Tibial artery (tissue), 4 donors: ENCODE measurements around the gene IQCC.

ENCODE experiments used
- DNase-seq, 2 donors: peaks; one replicate each; pipeline ENCODE4 v3.0.0-alpha.2; 2019
- H3K27ac ChIP-seq, 2 donors: fragments of 200-600 bp; sonication (generic) in 1 of 2; 1 replicate in 1 of 2; 2 replicates in 1 of 2; pipeline ENCODE4 v1.5.1; 2018 to 2019; ENCODE audit warnings: mild to moderate bottlenecking in 1 of 2
- H3K27me3 ChIP-seq, 2 donors: fragments of 200-600 bp; sonication (generic) in 1 of 2; one replicate each; pipeline versions ENCODE4 v1.5.1 to v1.6.0; 2016 to 2019
- H3K36me3 ChIP-seq, 3 donors: fragments of 200-600 bp; sonication (generic) in 2 of 3; one replicate each; pipeline ENCODE4 v1.5.1; 2016 to 2019; ENCODE audit warnings: mild to moderate bottlenecking in 2 of 3
- H3K4me1 ChIP-seq, 4 donors: fragments of 200-600 bp; sonication (generic) in 2 of 4; 1 replicate in 3 of 4; 2 replicates in 1 of 4; pipeline ENCODE4 v1.5.1; 2016 to 2019
- H3K4me3 ChIP-seq, 2 donors: fragments of 200-600 bp; sonication (generic) in 1 of 2; 1 replicate in 1 of 2; 2 replicates in 1 of 2; pipeline ENCODE4 v1.5.1; 2018 to 2019; ENCODE audit warnings: mild to moderate bottlenecking in 2 of 2
- H3K9me3 ChIP-seq, 3 donors: fragments of 200-600 bp; sonication (generic) in 1 of 3; one replicate each; pipeline ENCODE4 v1.5.1; 2016 to 2019
- intact Hi-C: fragments of 100-400 bp; cut with DNase I; formaldehyde crosslinking; loops from one replicate; pipeline ENCODE4 v1.15.0; 2023; ENCODE audit warnings: low total_unique reads
- TF ChIP-seq, protein P1 (sequence below), 2 experiments: fragments of 200-600 bp in 1 of 2; fragments of 450-650 bp in 1 of 2; IDR thresholded peaks; one replicate each; pipeline ENCODE4 v1.5.1; 2017 to 2019; ENCODE audit warnings: antibody characterized with exemption in 2 of 2, mild to moderate bottlenecking in 1 of 2, moderate library complexity in 1 of 2

The IQCC gene

GRCh38 chr1:32181563-32181962 lies 23.9 kb upstream of the IQCC start:
- H3K9me3 ChIP-seq, result no peaks in the 10 kb centered on the region
- DNase-seq, result no peak
- no peaks in the 10 kb centered on the region for H3K27me3 ChIP-seq
- H3K36me3 ChIP-seq, result peaks cover 14 to 52% (median 23%) of the 10 kb centered on the region in 3 donors
- intact Hi-C loops, result loop anchor here (10.0 kb wide), 1 partner anchor 53 kb away; no protein-coding TSS in a partner anchor
- peak overlapping the region in 1 of 2 donors; percentile 90 for H3K27ac ChIP-seq
- TF ChIP-seq, protein P1, sequence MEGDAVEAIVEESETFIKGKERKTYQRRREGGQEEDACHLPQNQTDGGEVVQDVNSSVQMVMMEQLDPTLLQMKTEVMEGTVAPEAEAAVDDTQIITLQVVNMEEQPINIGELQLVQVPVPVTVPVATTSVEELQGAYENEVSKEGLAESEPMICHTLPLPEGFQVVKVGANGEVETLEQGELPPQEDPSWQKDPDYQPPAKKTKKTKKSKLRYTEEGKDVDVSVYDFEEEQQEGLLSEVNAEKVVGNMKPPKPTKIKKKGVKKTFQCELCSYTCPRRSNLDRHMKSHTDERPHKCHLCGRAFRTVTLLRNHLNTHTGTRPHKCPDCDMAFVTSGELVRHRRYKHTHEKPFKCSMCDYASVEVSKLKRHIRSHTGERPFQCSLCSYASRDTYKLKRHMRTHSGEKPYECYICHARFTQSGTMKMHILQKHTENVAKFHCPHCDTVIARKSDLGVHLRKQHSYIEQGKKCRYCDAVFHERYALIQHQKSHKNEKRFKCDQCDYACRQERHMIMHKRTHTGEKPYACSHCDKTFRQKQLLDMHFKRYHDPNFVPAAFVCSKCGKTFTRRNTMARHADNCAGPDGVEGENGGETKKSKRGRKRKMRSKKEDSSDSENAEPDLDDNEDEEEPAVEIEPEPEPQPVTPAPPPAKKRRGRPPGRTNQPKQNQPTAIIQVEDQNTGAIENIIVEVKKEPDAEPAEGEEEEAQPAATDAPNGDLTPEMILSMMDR (IDR thresholded peaks at IDR 0.05), result no peak
- H3K4me1 ChIP-seq, result peaks cover 0 to 60% (median 42%) of the 10 kb centered on the region in 4 donors
- H3K4me3 ChIP-seq, result peak overlapping the region in 1 of 2 donors; percentile 81

DNA sequence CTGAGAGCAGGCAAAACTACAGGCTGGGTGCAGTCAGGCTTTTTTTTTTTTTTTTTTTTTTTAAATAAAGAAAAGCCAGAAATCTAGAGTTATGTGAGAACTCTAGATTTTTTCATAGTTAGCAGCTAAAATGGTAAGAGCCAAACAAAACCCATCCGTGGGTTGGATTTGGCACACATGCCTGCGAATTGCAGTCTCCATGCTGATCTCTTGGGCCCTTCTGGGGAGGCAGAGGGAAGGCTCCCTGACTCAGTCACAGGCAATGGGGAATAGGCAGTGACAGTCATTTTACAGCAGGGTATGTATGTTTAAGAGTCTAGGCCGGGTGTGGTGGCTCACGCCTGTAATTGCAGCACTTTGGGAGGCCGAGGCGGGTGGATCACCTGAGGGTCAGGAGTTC lies 23.4 kb upstream of the IQCC start:
- Histone ChIP-seq H3K4me1 (peaks cover 0 to 60% (median 42%) of the 10 kb centered on the region in 4 donors), H3K27ac (peak overlapping the region in 1 of 2 donors; percentile 90), H3K36me3 (peaks cover 14 to 55% (median 28%) of the 10 kb centered on the region in 3 donors), H3K27me3 (no peaks in the 10 kb centered on the region), H3K9me3 (no peaks in the 10 kb centered on the region), H3K4me3 (no peak overlapping the region)
- intact Hi-C loops, result loop anchor here (10.0 kb wide), 1 partner anchor 53 kb away; no protein-coding TSS in a partner anchor
- DNase-seq, result no peak
- TF ChIP-seq, protein P1 (IDR thresholded peaks at IDR 0.05), result no peak

GRCh38 chr1:32184650-32185049 lies 20.8 kb upstream of the IQCC start:
- H3K36me3 ChIP-seq, result peaks cover 37 to 79% (median 54%) of the 10 kb centered on the region in 3 donors
- intact Hi-C loops, result loop anchor here (10.0 kb wide), 1 partner anchor 50 kb away; no protein-coding TSS in a partner anchor
- H3K4me1 ChIP-seq, result peaks cover 0 to 53% (median 39%) of the 10 kb centered on the region in 4 donors

GRCh38 chr1:32186077-32186476 lies 19.4 kb upstream of the IQCC start:
- Histone ChIP-seq H3K27ac (no peak overlapping the region), H3K4me3 (no peak overlapping the region), H3K36me3 (peaks cover 52 to 93% (median 68%) of the 10 kb centered on the region in 3 donors), H3K9me3 (no peaks in the 10 kb centered on the region), H3K4me1 (peaks cover 0 to 46% (median 33%) of the 10 kb centered on the region in 4 donors), H3K27me3 (no peaks in the 10 kb centered on the region)
- intact Hi-C loops, result loop anchor here (10.0 kb wide), 1 partner anchor 49 kb away; no protein-coding TSS in a partner anchor
- TF ChIP-seq, protein P1 (IDR thresholded peaks at IDR 0.05), result no peak
- no peak for DNase-seq

More at GRCh38 chr1:32184650-32185049, 20.8 kb upstream of the IQCC start:
- TF ChIP-seq, protein P1 (IDR thresholded peaks at IDR 0.05), result no peak
- Histone ChIP-seq H3K27ac (no peak overlapping the region), H3K4me3 (no peak overlapping the region), H3K27me3 (no peaks in the 10 kb centered on the region), H3K9me3 (no peaks in the 10 kb centered on the region)
- no peak for DNase-seq

GRCh38 chr1:32186491-32186890 lies 19.0 kb upstream of the IQCC start:
- intact Hi-C loops, result loop anchor here (10.0 kb wide), 1 partner anchor 48 kb away; no protein-coding TSS in a partner anchor
- H3K36me3 ChIP-seq, result peaks cover 56 to 93% (median 72%) of the 10 kb centered on the region in 3 donors
- peaks cover 0 to 41% (median 29%) of the 10 kb centered on the region in 4 donors for H3K4me1 ChIP-seq

More at GRCh38 chr1:32186491-32186890, 19.0 kb upstream of the IQCC start:
- no peaks in the 10 kb centered on the region for H3K9me3 ChIP-seq
- H3K27ac ChIP-seq, result no peak overlapping the region
- TF ChIP-seq, protein P1 (IDR thresholded peaks at IDR 0.05), result no peak
- H3K4me3 ChIP-seq, result no peak overlapping the region
- H3K27me3 ChIP-seq, result no peaks in the 10 kb centered on the region
- no peak for DNase-seq
